ENCODE data around the gene TMF1.

The TMF1 gene

DNA sequence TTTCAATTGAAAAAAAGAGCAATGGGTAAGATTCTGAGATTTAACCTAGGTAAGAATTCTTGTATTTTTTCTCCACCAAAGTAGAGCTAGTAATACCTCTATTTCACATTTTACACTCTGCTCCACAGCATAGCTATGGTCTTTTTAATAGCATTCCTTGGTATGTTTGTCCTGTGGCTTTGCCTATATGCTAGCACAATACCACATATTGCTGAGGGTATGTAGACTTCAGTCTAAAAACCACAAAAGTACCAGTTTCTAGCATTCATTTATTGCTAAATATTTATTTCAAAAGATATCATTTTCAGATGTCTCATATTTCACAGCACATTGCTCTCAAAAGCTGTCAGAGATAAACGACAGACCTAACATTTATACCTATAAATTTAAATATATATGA lies 20.5 kb downstream of the TMF1 start:
- no peak overlapping the region for H3K4me3 ChIP-seq
- TF ChIP-seq, protein P1, sequence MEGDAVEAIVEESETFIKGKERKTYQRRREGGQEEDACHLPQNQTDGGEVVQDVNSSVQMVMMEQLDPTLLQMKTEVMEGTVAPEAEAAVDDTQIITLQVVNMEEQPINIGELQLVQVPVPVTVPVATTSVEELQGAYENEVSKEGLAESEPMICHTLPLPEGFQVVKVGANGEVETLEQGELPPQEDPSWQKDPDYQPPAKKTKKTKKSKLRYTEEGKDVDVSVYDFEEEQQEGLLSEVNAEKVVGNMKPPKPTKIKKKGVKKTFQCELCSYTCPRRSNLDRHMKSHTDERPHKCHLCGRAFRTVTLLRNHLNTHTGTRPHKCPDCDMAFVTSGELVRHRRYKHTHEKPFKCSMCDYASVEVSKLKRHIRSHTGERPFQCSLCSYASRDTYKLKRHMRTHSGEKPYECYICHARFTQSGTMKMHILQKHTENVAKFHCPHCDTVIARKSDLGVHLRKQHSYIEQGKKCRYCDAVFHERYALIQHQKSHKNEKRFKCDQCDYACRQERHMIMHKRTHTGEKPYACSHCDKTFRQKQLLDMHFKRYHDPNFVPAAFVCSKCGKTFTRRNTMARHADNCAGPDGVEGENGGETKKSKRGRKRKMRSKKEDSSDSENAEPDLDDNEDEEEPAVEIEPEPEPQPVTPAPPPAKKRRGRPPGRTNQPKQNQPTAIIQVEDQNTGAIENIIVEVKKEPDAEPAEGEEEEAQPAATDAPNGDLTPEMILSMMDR (IDR thresholded peaks at IDR 0.05), result no peak
- DNase-seq (ENCODE audit: low spot score), result no peak
- no peak overlapping the region for H3K27ac ChIP-seq

DNA sequence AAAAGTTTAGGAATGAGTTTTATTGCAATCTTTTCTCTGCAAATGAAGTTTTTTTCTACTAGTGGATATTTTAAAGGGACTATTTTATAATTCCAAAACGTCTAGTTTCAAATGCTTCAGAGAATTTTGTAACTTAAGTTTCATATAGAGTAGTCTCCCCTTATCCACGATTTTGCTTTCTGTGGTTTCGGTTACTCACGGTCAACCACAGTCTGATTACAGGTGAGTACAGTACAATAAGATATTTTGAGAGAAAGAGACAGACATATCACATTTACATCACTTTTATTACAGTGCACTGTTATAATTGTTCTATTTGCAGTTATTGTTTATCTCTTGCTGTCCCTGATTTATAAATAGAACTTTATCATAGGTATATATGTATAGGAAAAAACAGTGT lies 31.3 kb downstream of the TMF1 start:
- TF ChIP-seq, protein P1 (IDR thresholded peaks at IDR 0.05), result no peak
- H3K4me3 ChIP-seq, result no peak overlapping the region
- no peak overlapping the region for H3K27ac ChIP-seq
- no peak for DNase-seq (ENCODE audit: low spot score)

DNA sequence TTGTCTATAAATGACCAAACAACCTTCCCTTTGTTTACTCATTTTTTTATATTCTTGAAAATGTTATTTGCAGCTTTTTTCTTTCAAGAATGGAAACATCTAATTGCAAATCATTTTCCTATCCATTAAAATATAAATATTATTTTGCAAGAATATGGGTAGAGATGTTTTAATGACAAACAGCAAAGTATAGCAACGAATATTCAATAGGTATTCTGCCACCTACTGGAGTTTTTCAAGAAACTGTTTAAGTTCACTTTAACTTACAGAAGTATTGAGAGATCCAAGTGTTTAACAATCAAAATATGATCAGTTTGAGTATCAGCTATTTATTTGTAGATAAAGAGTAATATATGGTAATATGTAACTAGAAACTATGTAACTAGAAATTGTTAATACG lies 31.7 kb downstream of the TMF1 start:
- DNase-seq (ENCODE audit: low spot score), result no peak
- H3K27ac ChIP-seq, result no peak overlapping the region
- TF ChIP-seq, protein P1 (IDR thresholded peaks at IDR 0.05), result no peak

DNA sequence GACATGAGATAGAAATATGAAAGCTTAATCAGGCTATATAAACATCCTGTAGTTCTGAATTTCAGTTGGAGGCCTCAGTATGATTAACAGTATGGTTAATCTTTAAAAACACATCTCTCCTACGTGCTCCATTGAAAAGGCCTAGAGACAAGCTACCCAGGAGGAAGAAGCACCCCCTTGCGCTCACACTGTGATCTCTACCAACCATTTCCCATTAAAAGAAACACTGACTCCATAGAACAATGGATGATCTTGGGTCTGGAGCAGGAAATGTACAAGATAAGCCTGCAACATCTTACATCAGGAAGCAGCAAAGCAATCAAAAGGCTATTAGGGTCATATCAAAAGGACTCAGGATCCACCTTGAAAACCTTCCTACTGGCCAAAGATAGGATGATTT lies 35.2 kb downstream of the TMF1 start:
- DNase-seq (ENCODE audit: low spot score), result no peak
- H3K27ac ChIP-seq, result no peak overlapping the region
- no peak overlapping the region for H3K4me3 ChIP-seq
- TF ChIP-seq, protein P1 (IDR thresholded peaks at IDR 0.05), result no peak

More for the DNA sequence above, 31.7 kb downstream of the TMF1 start:
- no peak overlapping the region for H3K4me3 ChIP-seq

DNA sequence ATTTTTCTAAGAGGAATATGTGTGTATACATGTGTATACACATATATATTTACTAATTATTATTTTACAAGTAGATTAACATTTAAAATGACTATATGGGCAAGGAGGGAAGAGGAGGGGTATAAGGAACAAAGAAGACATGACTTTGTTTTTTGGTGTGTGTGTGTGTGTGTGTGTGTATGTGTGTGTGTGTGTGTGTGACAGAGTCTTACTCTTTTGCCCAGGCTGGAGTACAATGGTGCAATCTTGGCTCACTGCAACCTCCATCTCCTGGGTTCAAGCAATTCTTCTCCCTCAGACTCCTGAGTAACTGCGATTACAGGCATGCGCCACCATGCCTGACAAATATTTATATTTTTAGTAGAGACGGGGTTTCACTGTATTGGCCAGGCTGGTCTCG lies 36.0 kb downstream of the TMF1 start:
- no peak for DNase-seq (ENCODE audit: low spot score)
- Histone ChIP-seq H3K4me3 (no peak overlapping the region), H3K27ac (no peak overlapping the region)
- TF ChIP-seq, protein P1 (IDR thresholded peaks at IDR 0.05), result no peak

DNA sequence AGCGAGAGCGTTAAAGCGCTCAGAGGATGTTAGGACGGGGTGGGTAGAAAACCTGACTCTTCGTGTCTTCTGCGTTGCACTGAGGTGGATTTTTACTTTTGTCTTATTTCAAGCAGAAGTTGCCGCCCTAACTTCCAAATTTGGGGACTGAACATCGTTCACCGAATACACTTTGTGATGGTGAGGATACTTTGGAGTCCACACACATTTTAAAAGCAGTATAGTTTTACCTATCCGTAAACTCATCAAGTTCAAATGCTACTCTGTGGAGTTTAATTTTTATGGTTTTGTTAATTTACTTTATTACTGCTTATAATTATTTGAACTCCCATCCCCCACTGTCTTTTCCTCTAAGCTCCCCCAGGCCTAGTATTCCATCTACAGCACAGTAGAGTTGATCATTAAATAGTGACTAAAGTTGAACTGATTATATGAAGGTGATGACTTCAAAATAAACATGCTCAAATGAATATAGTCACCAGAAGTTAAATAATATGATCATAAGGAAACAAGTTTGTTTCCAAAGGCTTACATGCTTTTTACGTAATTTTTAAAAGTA lies 38.0 kb downstream of the TMF1 start:
- Histone ChIP-seq H3K4me3 (peak overlapping the region; percentile 99), H3K27ac (peak overlapping the region; percentile 98 to 100)
- DNase-seq (ENCODE audit: low spot score), result no peak
- TF ChIP-seq, protein P1 (IDR thresholded peaks at IDR 0.05), result no peak

DNA sequence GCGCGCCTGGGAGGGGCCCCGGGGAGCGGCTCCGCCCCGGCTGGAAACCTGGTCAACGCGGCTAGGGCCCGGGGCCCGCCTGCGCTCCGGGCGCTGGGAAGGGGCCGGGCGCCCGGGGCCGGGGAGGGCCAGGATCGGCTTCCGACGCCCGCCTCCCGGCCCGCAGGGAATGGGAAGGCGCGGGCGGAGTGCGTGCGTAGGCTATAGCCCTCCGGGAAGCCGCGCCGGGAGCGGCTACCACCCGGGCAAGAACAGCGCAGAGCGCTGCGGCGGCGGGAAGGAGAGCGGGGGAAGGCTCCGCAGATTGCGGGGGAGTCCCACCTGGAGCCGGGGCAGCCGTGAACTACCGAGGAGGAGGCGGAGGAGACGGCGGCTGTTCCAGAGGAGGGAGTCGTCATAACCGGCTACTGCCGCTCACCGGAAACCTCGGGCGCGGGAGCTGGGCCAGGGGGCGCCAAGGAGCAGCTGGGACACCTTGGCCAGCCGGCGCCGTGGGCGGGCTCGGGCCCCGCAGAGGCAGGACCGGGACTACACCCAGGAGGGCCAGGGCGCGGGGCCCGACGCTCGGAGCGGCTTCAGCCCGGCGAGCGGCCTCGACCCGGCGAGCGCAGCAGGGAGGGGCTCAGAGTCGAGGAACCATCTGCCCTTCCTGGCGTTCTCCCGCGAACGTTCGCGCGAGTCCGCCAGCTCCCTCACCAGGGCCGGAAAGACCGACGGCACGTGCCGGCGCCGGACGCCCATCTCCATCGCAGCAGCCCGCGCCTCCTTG lies 38.7 kb downstream of the TMF1 start, which contains the start of gene EOGT:
Gene EOGT (minus strand): TSS at position 432 of the 769 bp plus-strand sequence. CDS start 3,838 bp downstream, outside the sequence.
- Histone ChIP-seq H3K27ac (peak within 1 kb of the TSS; percentile 98 to 100), H3K4me3 (peak within 1 kb of the TSS; percentile 99)
- TF ChIP-seq, protein P1 (IDR thresholded peaks at IDR 0.05), result no peak
- peak; percentile 92 for DNase-seq (ENCODE audit: low spot score)

All from coronary artery (tissue), 2 donors.